A673 (cell line): ENCODE measurements around the gene CPNE2. TPM values are rescaled to one million over a fixed set of nuclear protein-coding genes. Genes with fewer than 3 reads are reported as not detected.
A peak's percentile ranks its signal among the peaks of the same experiment; 100 is the strongest.

Source experiments
- BruUV-seq: library from RNA; stranded (reverse); fragments of 400-500 nt; replicated peaks from 2 replicates; lab custom pipeline; 2021; lab: Mats Ljungman, UMichigan
- CTCF ChIA-PET: fragments of 300-600 bp; sonication (Branson Sonifier 250); formaldehyde crosslinking; loops from one replicate; lab custom pipeline; 2022; ENCODE audit warnings: antibody characterized with exemption; lab: Charles Lee
- POLR2A ChIA-PET: fragments of 300-600 bp; sonication (Branson Sonifier 250); formaldehyde crosslinking; loops from one replicate; lab custom pipeline; 2022; ENCODE audit warnings: antibody characterized with exemption; ENCODE audit not compliant: low non-redundant PET; lab: Charles Lee
- DNase-seq: peaks from one replicate; pipeline ENCODE4 v3.0.0-alpha.2; 2015; ENCODE audit warnings: low spot score
- H3K27ac ChIP-seq: fragments of 200-600 bp; sonication (generic); 2 replicates; pipeline ENCODE4 v1.5.1; 2016; ENCODE audit warnings: mixed run types, low read depth, mild to moderate bottlenecking, mixed read lengths, antibody characterized with exemption, low read length; ENCODE audit not compliant: poor library complexity, severe bottlenecking
- H3K27me3 ChIP-seq: fragments of 200-600 bp; sonication (generic); replicated peaks from 2 replicates; pipeline ENCODE4 v1.6.1; 2017; ENCODE audit warnings: mixed run types, low read depth, mild to moderate bottlenecking, mixed read lengths, antibody characterized with exemption, low read length; ENCODE audit not compliant: insufficient read depth, poor library complexity
- H3K36me3 ChIP-seq: fragments of 200-600 bp; sonication (generic); 2 replicates; pipeline ENCODE4 v1.6.1; 2016; ENCODE audit warnings: mixed run types, mild to moderate bottlenecking, mixed read lengths, antibody characterized with exemption, low read length; ENCODE audit not compliant: insufficient read depth, poor library complexity, severe bottlenecking
- H3K4me1 ChIP-seq: fragments of 200-600 bp; sonication (generic); 2 replicates; pipeline ENCODE4 v1.6.1; 2017; ENCODE audit warnings: mixed run types, mild to moderate bottlenecking, mixed read lengths, antibody characterized with exemption, low read length; ENCODE audit not compliant: insufficient read depth, poor library complexity, severe bottlenecking
- H3K4me3 ChIP-seq: fragments of 200-600 bp; sonication (generic); 2 replicates; pipeline ENCODE4 v1.5.1; 2016; ENCODE audit warnings: low read depth, mixed run types, mild to moderate bottlenecking, mixed read lengths, low read length; ENCODE audit not compliant: poor library complexity, severe bottlenecking
- H3K9me3 ChIP-seq: fragments of 200-600 bp; sonication (generic); 2 replicates; pipeline ENCODE4 v1.6.1; 2016; ENCODE audit warnings: mixed run types, low read depth, mild to moderate bottlenecking, mixed read lengths, antibody characterized with exemption, low read length; ENCODE audit not compliant: poor library complexity, severe bottlenecking
- CTCF ChIP-seq: fragments of 300-800, 200-600 bp; sonication (generic); conservative IDR thresholded peaks from 2 replicates; pipeline ENCODE4 v1.5.1; 2017; ENCODE audit warnings: low read depth, mild to moderate bottlenecking, antibody characterized with exemption, low read length, moderate library complexity, mixed read lengths
- EZH2 ChIP-seq: fragments of 200-600 bp; sonication (generic); IDR thresholded peaks from 2 replicates; pipeline ENCODE4 v1.6.1; 2017; ENCODE audit warnings: borderline replicate concordance, low read depth, mild to moderate bottlenecking, mixed read lengths, antibody characterized with exemption, low read length; ENCODE audit not compliant: poor library complexity, severe bottlenecking
- intact Hi-C: fragments of 100-400 bp; cut with micrococcal nuclease; formaldehyde crosslinking; loops from one replicate; pipeline ENCODE4 v1.10.0; 2022; ENCODE audit not compliant: unreplicated experiment
- total RNA-seq: library from RNA; stranded (reverse); gene quantifications from 2 replicates; pipeline ENCODE4 v1.2.3, GENCODE V29; 2021

Gene CPNE2
- total RNA-seq, 1 experiment from 2014 or later = 38.1 TPM

DNA sequence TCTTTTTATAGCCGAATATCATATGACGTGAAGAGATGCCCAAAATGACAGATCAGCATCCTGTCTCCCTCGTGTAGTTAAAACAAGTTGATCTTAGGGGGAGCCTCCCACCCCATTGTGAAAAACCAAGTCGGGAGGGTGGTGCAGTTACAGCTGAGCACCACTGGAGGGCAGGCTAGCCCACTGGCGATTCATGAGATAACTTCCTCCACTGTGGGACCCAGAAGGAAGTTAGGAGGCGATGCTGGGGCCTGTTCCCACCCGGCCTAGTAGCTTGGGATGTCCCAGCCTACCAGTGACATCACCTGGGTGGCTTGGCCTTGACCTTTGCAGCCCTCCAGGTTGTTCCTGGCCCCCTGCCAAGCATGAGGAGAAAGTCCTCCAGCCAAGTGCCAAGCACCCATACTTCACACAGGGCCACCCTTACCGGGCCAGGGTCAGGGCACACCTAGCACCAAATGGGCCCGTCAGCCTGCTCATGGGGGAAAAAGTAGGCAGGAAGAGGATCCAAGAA, 8.1 kb upstream of the CPNE2 start:
- no peak overlapping the region for H3K27ac ChIP-seq
- no peaks in the 10 kb centered on the region for H3K27me3 ChIP-seq
- POLR2A ChIA-PET = no interaction called here
- no TSS peak for BruUV-seq
- no peaks in the 10 kb centered on the region for H3K36me3 ChIP-seq
- no peak overlapping the region for H3K4me3 ChIP-seq
- intact Hi-C loops = loop anchor here (1.0 to 5.0 kb wide), 3 partner anchors 84 to 333 kb away; no protein-coding TSS in a partner anchor
- TF ChIP-seq EZH2 (no peak), CTCF (peak; percentile 98)
- CTCF ChIA-PET = interaction anchor here (0.5 to 1.3 kb wide), 8 partner anchors 8 to 333 kb away, joined by 3 to 7 read pairs (median 4); partner anchors contain the start of genes CPNE2 and PSME3IP1
- H3K9me3 ChIP-seq = no peaks in the 10 kb centered on the region
- H3K4me1 ChIP-seq = no peaks in the 10 kb centered on the region
- DNase-seq = peak; percentile 87

DNA sequence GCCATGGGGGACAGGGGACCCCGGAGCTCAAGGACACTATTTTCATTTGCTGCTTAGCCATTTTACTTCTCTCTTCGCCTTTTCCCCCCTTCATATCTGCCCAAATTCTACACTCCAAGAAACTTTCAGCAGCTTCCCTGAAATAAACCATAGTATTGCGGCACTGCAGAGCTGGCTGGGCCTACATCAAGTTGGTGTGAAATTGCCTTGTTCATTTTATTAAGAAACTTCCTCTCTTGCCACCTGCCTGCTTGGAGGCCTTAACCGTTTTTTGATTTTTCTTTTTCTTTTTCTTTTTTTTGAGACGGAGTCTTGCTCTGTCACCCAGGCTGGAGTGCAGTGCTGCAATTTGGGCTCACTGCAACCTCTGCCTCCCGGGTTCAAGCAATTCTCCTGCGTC, 7.4 kb upstream of the CPNE2 start:
- intact Hi-C loops = loop anchor here (1.0 to 5.0 kb wide), 3 partner anchors 83 to 332 kb away; no protein-coding TSS in a partner anchor
- ChIA-PET POLR2A (no interaction called here), CTCF (interaction anchor here (0.5 to 1.3 kb wide), 6 partner anchors 7 to 332 kb away, joined by 3 to 7 read pairs (median 4); partner anchors contain the start of gene CPNE2)
- Histone ChIP-seq H3K27me3 (no peaks in the 10 kb centered on the region), H3K4me3 (no peak overlapping the region), H3K27ac (no peak overlapping the region), H3K9me3 (no peaks in the 10 kb centered on the region), H3K36me3 (no peaks in the 10 kb centered on the region), H3K4me1 (no peaks in the 10 kb centered on the region)
- no peak for DNase-seq
- TF ChIP-seq EZH2 = no peak
- no peak for TF ChIP-seq CTCF
- no TSS peak for BruUV-seq

- DNase-seq = no peak
- intact Hi-C loops = no loop called here
- TF ChIP-seq EZH2 = no peak
- Histone ChIP-seq H3K27me3 (no peaks in the 10 kb centered on the region), H3K9me3 (no peaks in the 10 kb centered on the region), H3K36me3 (no peaks in the 10 kb centered on the region), H3K27ac (no peak overlapping the region), H3K4me3 (no peak overlapping the region), H3K4me1 (no peaks in the 10 kb centered on the region)
- CTCF ChIA-PET = interaction anchor here (0.7 kb wide), 1 partner anchor 11 kb away, joined by 3 read pairs; no protein-coding TSS in a partner anchor
- BruUV-seq = no TSS peak
- POLR2A ChIA-PET = no interaction called here
These were observed 5.4 kb upstream of the CPNE2 start for GRCh38 chr16:57087003-57087402.
